Aorta (tissue), 5 donors: Measurements from ENCODE around the gene TBC1D22A. TPM values are rescaled to one million over a fixed set of nuclear protein-coding genes. Genes with fewer than 3 reads are reported as not detected.
"Not testable (repeated sequence)": the region's sequence is repeated elsewhere in the genome, so short reads cannot be mapped to it uniquely, and the experiment has no call there.

Source experiments
- ATAC-seq: fragments of 200-7000 bp; cut with Tn5 transposase; one replicate; pipeline ENCODE4 v1.9.1; 2022; ENCODE audit warnings: moderate library complexity; ENCODE audit not compliant: low FRiP score
- DNase-seq, 2 donors: peaks; one replicate each; pipeline ENCODE4 v3.0.0-alpha.2; 2020
- H3K27ac ChIP-seq, 2 donors: one replicate each; pipeline ENCODE4 v1.5.1; 2013; ENCODE audit warnings: low read length in 2 of 2, mild to moderate bottlenecking in 2 of 2, moderate library complexity in 2 of 2, control low read depth in 1 of 2, inconsistent platforms in 1 of 2, low read depth in 1 of 2
- H3K27me3 ChIP-seq, 2 donors: one replicate each; pipeline ENCODE4 v1.6.1; 2013; ENCODE audit warnings: control low read depth in 1 of 2, low read length in 1 of 2, mild to moderate bottlenecking in 1 of 2, moderate library complexity in 1 of 2; ENCODE audit not compliant: insufficient read depth in 2 of 2, control insufficient read depth in 1 of 2
- H3K36me3 ChIP-seq, 2 donors: one replicate each; pipeline ENCODE4 v1.6.1; 2013; ENCODE audit warnings: control low read depth in 1 of 2, low read length in 1 of 2, mild to moderate bottlenecking in 1 of 2; ENCODE audit not compliant: insufficient read depth in 2 of 2, control insufficient read depth in 1 of 2
- H3K4me1 ChIP-seq, 2 donors: one replicate each; pipeline ENCODE4 v1.6.1; 2013; ENCODE audit warnings: low read length in 2 of 2, control low read depth in 1 of 2, mild to moderate bottlenecking in 1 of 2, moderate library complexity in 1 of 2; ENCODE audit not compliant: insufficient read depth in 2 of 2, control insufficient read depth in 1 of 2
- H3K4me3 ChIP-seq, 2 donors: one replicate each; pipeline ENCODE4 v1.5.1; 2013; ENCODE audit warnings: low read length in 2 of 2, control low read depth in 1 of 2, mild to moderate bottlenecking in 1 of 2
- H3K9me3 ChIP-seq: one replicate; pipeline ENCODE4 v1.6.1; 2013; ENCODE audit warnings: mild to moderate bottlenecking, low read length; ENCODE audit not compliant: control insufficient read depth
- WGBS, 2 donors: extraction: QIAGEN DNeasy Blood & Tissue Kit; methylation state at CpG; one replicate each; pipeline ENCODE4 v1.1.7; 2013; 5-methylcytosine and 5-hydroxymethylcytosine counted together
- intact Hi-C, 2 donors: fragments of 100-400 bp; cut with DNase I; formaldehyde crosslinking; loops; one replicate each; pipeline versions ENCODE4 v1.14.2 to v1.15.0; 2022
- polyA plus RNA-seq, 2 donors: library from polyadenylated mRNA; stranded (reverse); fragments of 200-250 nt; gene quantifications; one replicate each; pipeline ENCODE4 v1.2.3, GENCODE V29; 2013
- total RNA-seq, 2 donors: library from RNA; stranded (reverse); fragmentation: NEBNext Ultra II Directional; extraction: Animal tissue kit (Norgen Biotek cat#: 25700); gene quantifications; one replicate each; pipeline ENCODE4 v1.2.1, GENCODE V29; 2021
- donor health status: healthy with polysubstance abuse.
- donor health status: Bipolar disorder and iron deficiency.
- donor health status: DM: no; HTN: no; CAD: no.
- donor health status: DM: no; HTN: no; CAD: no.
- donor health status: DM: yes; HTN: yes; CAD: no.

The TBC1D22A gene
- total and polyA plus RNA-seq, 4 donors = 10.8 to 37.1 (median 17.9) TPM

GRCh38 chr22:47112994-47113852 is 350.8 kb downstream of the TBC1D22A start:
- DNase-seq (peak in 1 of 2 donors; percentile 36), ATAC-seq (no peak)
- intact Hi-C loops = no loop called here
- Histone ChIP-seq H3K27ac (no peak overlapping the region), H3K27me3 (no peaks in the 10 kb centered on the region), H3K9me3 (no peaks in the 10 kb centered on the region), H3K4me1 (no peaks in the 10 kb centered on the region), H3K4me3 (no peak overlapping the region), H3K36me3 (no peaks in the 10 kb centered on the region)
- 77 to 88% methylated on average over 17 of the region's 17 CpGs for WGBS, 2 donors

GRCh38 chr22:47113853-47114415 is 351.5 kb downstream of the TBC1D22A start:
- peak in 1 of 2 donors; percentile 27 for DNase-seq
- 93 to 95% methylated on average over 8 of the region's 8 CpGs for WGBS, 2 donors

GRCh38 chr22:47114813-47115517 is 352.5 kb downstream of the TBC1D22A start:
- no peaks in the 10 kb centered on the region for H3K27me3 ChIP-seq
- H3K36me3 ChIP-seq = no peaks in the 10 kb centered on the region
- H3K4me1 ChIP-seq = no peaks in the 10 kb centered on the region
- DNase-seq (peak in 1 of 2 donors; percentile 22), ATAC-seq (no peak)
- intact Hi-C loops = no loop called here
- no peaks in the 10 kb centered on the region for H3K9me3 ChIP-seq
- H3K4me3 ChIP-seq = no peak overlapping the region
- 90 to 91% methylated on average over 20 of the region's 20 CpGs for WGBS, 2 donors
- H3K27ac ChIP-seq = no peak overlapping the region

More at GRCh38 chr22:47113853-47114415, 351.5 kb downstream of the TBC1D22A start:
- H3K27ac ChIP-seq = no peak overlapping the region
- H3K4me1 ChIP-seq = no peaks in the 10 kb centered on the region
- H3K27me3 ChIP-seq = no peaks in the 10 kb centered on the region
- no peak overlapping the region for H3K4me3 ChIP-seq
- no peaks in the 10 kb centered on the region for H3K9me3 ChIP-seq
- ATAC-seq = no peak
- intact Hi-C loops = no loop called here
- H3K36me3 ChIP-seq = no peaks in the 10 kb centered on the region

- H3K27ac ChIP-seq = no peak overlapping the region
- no peak overlapping the region for H3K4me3 ChIP-seq
- DNase-seq (peak in 1 of 2 donors; percentile 26), ATAC-seq (no peak)
- H3K36me3 ChIP-seq = no peaks in the 10 kb centered on the region
- H3K4me1 ChIP-seq = no peaks in the 10 kb centered on the region
- intact Hi-C loops = no loop called here
- no peaks in the 10 kb centered on the region for H3K27me3 ChIP-seq
- no peaks in the 10 kb centered on the region for H3K9me3 ChIP-seq
- 90 to 93% methylated on average over 14 of the region's 14 CpGs for WGBS, 2 donors
Measured at GRCh38 chr22:47115518-47115890, 353.1 kb downstream of the TBC1D22A start.

GRCh38 chr22:47115921-47116320 is 353.5 kb downstream of the TBC1D22A start:
- Histone ChIP-seq H3K27me3 (no peaks in the 10 kb centered on the region), H3K4me1 (no peaks in the 10 kb centered on the region), H3K36me3 (no peaks in the 10 kb centered on the region), H3K9me3 (no peaks in the 10 kb centered on the region), H3K4me3 (no peak overlapping the region), H3K27ac (no peak overlapping the region)
- DNase-seq (peak in 1 of 2 donors; percentile 25), ATAC-seq (no peak)
- intact Hi-C loops = no loop called here
- WGBS, 2 donors = 77 to 78% methylated on average over 13 of the region's 13 CpGs

GRCh38 chr22:47116426-47117341 is 354.2 kb downstream of the TBC1D22A start:
- Histone ChIP-seq H3K27me3 (no peaks in the 10 kb centered on the region), H3K27ac (no peak overlapping the region), H3K36me3 (no peaks in the 10 kb centered on the region), H3K4me3 (no peak overlapping the region), H3K9me3 (no peaks in the 10 kb centered on the region), H3K4me1 (no peaks in the 10 kb centered on the region)
- WGBS, 2 donors = 94 to 95% methylated on average over 28 of the region's 28 CpGs
- DNase-seq = peak in 1 of 2 donors; percentile 30
- ATAC-seq = no peak
- intact Hi-C loops = no loop called here

GRCh38 chr22:47117442-47117841 is 355.0 kb downstream of the TBC1D22A start:
- DNase-seq, H3K9me3 ChIP-seq, H3K27ac ChIP-seq, H3K4me3 ChIP-seq, H3K27me3 ChIP-seq, H3K4me1 ChIP-seq, H3K36me3 ChIP-seq, ATAC-seq, intact Hi-C loops: not testable (repeated sequence)
- WGBS, 2 donors = 94 to 95% methylated on average over 12 to 14 of the region's 18 CpGs

- Histone ChIP-seq H3K4me1 (no peaks in the 10 kb centered on the region), H3K27me3 (no peaks in the 10 kb centered on the region), H3K9me3 (no peaks in the 10 kb centered on the region), H3K27ac (no peak overlapping the region), H3K36me3 (no peaks in the 10 kb centered on the region), H3K4me3 (no peak overlapping the region)
- DNase-seq = no peak
- intact Hi-C loops = no loop called here
- no peak for ATAC-seq
- 94% methylated on average over 8 of the region's 8 CpGs for WGBS, 2 donors
Measured at GRCh38 chr22:47119181-47119580, 356.7 kb downstream of the TBC1D22A start.
